HG02623 (cell line): ENCODE results near the gene NXN.
"Not testable (repeated sequence)": the region's sequence is repeated elsewhere in the genome, so short reads cannot be mapped to it uniquely, and the experiment has no call there.

Experiments
- ATAC-seq: cut with Tn5 transposase; IDR thresholded peaks from one replicate; pipeline ENCODE4 v1.9.1; 2021; ENCODE audit warnings: moderate library complexity; ENCODE audit not compliant: unreplicated experiment

NXN gene

GRCh38 chr17:924306-924705 lies 55.3 kb downstream of the NXN start:
- not testable (repeated sequence) for ATAC-seq

DNA sequence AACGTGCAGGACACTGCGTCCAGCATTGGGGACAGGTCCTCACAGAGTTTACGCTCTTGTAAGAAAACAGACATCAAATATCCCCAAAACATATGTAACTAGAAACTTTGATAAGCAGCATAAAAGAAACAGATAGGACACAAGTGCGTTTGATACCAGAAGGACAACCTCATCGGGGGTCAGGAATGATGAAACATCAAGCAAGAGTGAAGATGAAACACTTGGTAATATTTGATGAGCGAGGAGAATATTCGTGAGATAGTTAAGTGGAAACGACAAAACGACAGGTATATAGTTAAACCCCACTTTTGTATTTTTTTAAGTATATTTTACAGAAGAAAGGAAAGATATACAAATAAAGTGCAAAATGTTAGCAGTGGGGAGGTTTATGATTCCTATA lies 55.9 kb downstream of the NXN start:
- ATAC-seq: no peak

DNA sequence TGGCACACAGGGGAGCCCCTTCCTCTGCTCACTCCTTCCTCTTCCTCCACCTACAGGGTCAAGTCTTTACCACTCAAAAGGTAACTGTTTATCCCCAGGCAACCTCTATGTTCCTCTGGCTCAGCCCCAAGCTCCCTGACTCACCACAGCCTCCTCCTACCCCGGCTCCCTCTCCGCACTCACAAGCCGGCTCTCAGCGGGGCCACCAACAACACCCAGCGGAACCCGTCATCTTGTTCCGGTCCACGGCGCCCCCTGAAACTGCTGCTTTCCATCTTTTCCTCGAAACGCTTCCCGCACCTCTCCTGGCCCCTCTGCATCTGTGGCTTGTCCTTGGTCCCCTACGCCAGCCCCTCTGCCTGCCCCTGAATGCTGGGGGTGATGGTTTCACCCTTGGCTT lies 58.4 kb downstream of the NXN start:
- no peak for ATAC-seq

DNA sequence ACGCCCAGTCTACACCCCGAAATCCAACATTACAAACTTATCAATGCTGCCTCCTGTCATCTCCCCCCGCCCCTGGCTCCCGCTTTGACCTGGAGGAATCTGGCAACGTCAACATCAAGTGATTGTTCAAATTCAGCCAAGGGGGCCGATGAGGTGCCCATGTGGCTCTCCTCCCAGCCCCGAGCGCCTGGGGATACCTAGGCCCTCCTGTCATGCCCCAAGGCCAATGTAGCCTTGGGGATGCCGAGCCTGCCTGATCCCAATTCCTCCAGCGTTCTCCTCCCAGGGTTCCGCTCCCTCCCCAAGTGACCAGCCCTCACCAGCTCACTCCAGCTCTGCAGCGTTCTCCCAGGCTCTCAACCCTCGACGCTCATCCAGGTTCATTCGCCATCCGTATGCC lies 59.4 kb downstream of the NXN start:
- no peak for ATAC-seq

DNA sequence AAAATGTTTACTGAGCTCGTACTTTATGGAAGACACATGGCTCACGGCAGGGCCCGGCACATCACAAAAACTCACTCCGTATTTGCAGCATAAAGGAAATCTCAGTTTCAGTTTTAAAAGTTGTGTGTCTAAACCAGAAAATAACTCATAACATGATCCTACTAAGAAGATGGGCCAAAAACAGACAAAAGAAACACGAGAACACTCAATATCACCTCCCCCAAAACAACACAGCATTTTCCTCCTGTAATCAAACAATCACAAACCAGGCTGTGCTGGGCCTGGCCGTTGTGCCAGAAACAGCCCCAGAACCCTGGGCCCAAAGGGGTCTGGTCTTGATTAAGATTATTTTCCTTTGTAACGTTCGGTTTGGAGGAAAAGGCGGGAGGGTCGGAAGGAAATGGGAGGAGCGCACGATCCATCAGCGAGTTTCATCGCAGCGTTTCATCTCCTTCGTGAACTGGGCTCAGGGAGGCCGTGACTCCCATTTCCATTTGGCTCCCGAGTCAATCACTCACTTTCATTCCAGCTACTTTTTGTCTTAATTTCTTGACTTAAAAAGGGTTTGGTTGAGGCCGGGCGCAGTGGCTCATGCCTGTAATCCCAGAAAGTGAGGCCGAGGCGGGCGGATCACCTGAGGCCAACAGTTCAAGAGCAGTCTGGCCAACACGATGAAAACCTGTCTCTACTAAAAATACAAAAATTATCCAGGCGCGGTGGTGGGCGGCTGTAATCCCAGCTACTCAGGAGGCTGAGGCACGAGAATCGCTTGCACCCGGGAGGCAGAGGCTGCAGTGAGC lies 61.4 kb downstream of the NXN start:
- ATAC-seq: no peak

DNA sequence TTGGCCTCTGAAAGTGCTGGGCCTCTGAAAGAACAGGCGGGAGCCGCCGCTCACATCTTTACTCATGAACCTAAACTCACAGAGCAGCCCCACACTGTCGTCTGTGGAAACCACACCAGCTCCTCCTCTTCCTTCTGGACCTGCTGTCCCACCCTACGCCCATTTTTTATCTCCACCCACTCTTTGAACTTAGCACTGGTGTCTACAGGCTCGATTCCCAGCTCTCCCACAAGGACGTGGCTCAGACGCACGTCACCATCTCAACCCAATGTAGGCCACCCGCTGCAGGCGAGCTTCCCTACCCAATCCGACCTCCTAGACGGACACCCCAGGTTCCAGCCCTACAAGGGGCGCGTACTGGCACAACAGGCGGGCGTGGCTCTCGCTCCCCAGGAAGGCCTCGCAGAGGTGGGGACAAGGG lies 62.2 kb downstream of the NXN start:
- ATAC-seq: no peak

- no peak for ATAC-seq
Observed at GRCh38 chr17:916315-916714, 63.3 kb downstream of the NXN start.

DNA sequence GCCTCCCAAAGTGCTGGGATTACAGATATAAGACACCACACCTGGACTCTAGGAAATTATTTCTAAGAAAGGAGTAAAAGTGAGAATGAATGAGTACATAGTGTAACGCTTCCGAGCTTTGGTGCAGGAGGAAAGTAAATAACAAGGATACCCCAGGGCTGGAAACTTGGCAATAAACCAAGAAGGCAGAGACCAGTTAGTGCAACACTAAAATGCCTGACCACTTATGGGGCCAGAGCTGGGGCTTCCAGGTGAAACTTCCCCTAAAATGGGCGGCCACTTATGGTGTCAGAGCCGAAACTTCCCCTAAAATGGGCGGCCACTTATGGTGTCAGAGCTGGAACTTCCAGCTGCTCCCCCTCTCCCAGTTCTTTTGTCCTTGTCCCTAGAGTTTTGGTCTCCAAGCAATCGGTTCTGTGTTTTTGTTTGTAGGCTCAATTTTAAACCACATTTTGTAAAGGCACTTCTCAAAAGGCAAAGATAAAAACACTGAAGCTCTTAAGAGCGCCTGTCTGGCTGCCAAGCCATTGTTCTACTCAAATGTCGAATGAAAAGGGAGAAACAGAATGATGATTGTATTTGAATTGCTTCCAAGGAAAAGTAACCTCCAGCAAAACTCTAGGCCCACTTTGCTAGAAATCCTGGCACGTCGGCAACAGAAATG lies 63.9 kb downstream of the NXN start:
- no peak for ATAC-seq

- ATAC-seq: no peak
Observed at GRCh38 chr17:914561-914960, 65.0 kb downstream of the NXN start.

DNA sequence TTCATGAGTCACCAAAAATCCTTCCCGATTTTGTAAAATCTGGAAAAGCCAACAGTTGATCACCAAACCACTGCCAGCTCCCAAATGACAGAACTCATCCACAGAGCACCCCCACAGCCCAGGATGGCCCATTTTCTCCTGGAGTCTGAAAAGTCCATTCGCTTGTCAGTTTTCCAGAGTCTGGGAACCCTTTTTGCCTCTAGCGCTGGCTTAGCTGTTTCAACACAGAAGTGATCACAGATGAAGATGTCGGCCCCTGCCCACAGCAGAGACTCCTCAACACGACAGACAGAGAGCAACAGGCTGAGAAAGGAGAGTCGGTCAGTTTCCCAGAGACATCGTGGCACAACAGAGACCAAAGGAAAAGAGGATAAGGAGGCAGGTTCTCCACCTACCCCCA lies 66.4 kb downstream of the NXN start:
- ATAC-seq: no peak

GRCh38 chr17:909642-910323 lies 69.8 kb downstream of the NXN start:
- no peak for ATAC-seq

DNA sequence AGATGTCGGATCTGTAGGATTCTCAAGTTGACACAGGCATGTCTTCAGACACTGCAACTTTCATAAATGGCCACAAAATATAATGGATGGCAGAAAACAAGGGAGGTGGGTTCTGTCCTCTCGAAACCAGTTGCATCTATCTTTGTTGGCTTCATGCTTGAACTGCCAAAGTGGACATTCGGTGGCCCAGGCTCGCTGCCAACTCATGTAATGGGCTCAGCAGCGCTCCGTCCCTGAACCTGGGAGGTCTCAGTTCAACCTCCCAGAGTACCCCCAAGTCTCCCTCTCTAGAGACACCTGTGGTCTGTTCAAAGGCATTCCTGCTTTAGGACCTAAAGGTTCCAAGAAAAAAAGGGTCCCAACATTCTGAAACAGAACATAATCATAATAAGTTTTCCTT lies 71.9 kb downstream of the NXN start:
- ATAC-seq: no peak

GRCh38 chr17:905708-906107 lies 73.9 kb downstream of the NXN start:
- ATAC-seq: not testable (repeated sequence)

GRCh38 chr17:903691-904481 lies 75.7 kb downstream of the NXN start:
- no peak for ATAC-seq

GRCh38 chr17:902463-902862 lies 77.1 kb downstream of the NXN start:
- no peak for ATAC-seq

- ATAC-seq: no peak
Observed at GRCh38 chr17:901964-902363, 77.6 kb downstream of the NXN start.

GRCh38 chr17:901191-901950 lies 78.2 kb downstream of the NXN start:
- ATAC-seq: no peak

DNA sequence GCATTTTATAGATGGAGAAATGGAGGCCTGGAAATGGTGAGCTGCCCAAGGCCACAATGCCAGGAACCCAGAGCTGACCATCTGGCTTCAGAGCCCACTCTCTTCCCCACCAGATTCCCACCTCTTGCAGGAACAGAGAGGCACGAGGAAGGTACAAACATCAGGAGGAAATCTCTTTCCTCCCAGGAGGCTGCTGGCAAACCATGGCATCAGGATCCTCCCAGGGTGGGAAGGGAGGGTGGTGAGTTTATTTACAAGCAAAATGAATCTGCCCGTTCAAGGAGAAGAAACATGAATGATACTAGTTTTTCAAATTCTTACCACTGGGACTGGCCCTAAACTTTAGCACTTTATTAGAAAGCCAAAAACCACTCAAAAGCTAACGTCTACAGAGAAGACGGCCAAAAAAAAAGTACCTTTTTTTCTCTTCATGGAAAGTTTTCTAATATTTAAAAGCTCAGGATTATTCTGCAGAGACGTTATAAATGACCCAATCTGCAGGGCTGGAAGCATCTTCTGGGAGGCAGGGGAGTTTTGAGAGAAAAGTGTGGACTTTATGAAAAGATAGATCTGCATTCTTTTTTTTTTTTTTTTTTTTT lies 79.1 kb downstream of the NXN start:
- ATAC-seq: no peak

DNA sequence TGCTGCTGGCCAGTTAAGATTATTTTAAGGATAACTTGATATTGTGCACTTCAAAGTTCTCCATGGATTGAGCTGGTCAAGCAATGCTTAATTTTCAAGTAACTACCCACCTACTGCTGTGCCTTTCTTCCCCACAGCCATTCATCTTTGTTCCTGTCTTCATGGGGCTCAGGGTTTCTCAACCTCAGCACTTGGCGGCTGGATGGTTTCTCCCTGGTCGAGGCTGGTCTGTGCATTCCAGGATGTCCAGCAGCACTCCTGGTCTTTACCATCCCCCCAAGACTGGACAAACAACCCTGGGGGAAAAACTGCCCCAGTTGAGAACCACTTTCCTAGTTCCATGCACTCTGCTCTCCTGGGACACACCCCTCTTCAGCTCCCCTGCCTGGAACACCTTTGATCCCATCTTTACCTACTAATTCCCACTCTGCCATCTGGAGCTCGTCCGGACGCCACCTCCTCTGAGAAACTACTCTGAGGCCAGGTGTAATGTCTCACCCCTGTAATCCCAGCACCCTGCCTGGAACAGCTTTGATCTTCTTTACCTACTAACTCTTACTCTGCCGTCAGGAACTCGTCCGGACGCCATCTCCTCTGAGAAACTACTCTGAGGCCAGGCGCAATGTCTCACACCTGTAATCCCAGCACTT lies 81.5 kb downstream of the NXN start:
- no peak for ATAC-seq
